Ascending aorta (tissue), 2 donors: ENCODE measurements around the gene GLT8D2. TPM values are rescaled to one million over a fixed set of nuclear protein-coding genes. Genes with fewer than 3 reads are reported as not detected.
"Not testable (repeated sequence)": the region's sequence is repeated elsewhere in the genome, so short reads cannot be mapped to it uniquely, and the experiment has no call there.

ENCODE experiments used
- DNase-seq, 2 donors: peaks; one replicate each; pipeline ENCODE4 v3.0.0-alpha.2; 2019; ENCODE audit warnings: low spot score in 2 of 2
- H3K27ac ChIP-seq, 2 donors: fragments of 200-600 bp; sonication (generic); one replicate each; pipeline ENCODE4 v1.5.1; 2016 to 2017; ENCODE audit warnings: mild to moderate bottlenecking in 1 of 2
- H3K27me3 ChIP-seq: fragments of 200-600 bp; sonication (generic); one replicate; pipeline ENCODE4 v1.5.1; 2017
- H3K36me3 ChIP-seq, 2 donors: fragments of 200-600 bp; sonication (generic); one replicate each; pipeline ENCODE4 v1.5.1; 2016
- H3K4me1 ChIP-seq, 2 donors: fragments of 200-600 bp; sonication (generic); one replicate each; pipeline ENCODE4 v1.5.1; 2016 to 2017; ENCODE audit warnings: mild to moderate bottlenecking in 1 of 2
- H3K4me3 ChIP-seq, 2 donors: fragments of 200-600 bp; sonication (generic); one replicate each; pipeline ENCODE4 v1.5.1; 2016 to 2017; ENCODE audit warnings: mild to moderate bottlenecking in 1 of 2
- H3K9me3 ChIP-seq, 2 donors: fragments of 200-600 bp; sonication (generic); one replicate each; pipeline ENCODE4 v1.5.1; 2016
- intact Hi-C: fragments of 100-400 bp; cut with DNase I; formaldehyde crosslinking; loops from one replicate; pipeline ENCODE4 v1.15.1; 2023
- total RNA-seq: library from RNA; depleted of rRNA; stranded (reverse); fragments of >200 nt; gene quantifications from one replicate; pipeline ENCODE4 v1.1.0, GENCODE V29; 2016
- TF ChIP-seq, protein P1 (sequence below), 3 experiments: fragments of 200-600 bp in 2 of 3; fragments of 450-650 bp in 1 of 3; sonication (generic) in 2 of 3; IDR thresholded peaks; one replicate each; pipeline ENCODE4 v1.5.1; 2016 to 2019; ENCODE audit warnings: antibody characterized with exemption in 3 of 3, mild to moderate bottlenecking in 1 of 3, moderate library complexity in 1 of 3

The GLT8D2 gene
- total RNA-seq, 1 donor from 2014 or later, result 72.3 TPM

DNA sequence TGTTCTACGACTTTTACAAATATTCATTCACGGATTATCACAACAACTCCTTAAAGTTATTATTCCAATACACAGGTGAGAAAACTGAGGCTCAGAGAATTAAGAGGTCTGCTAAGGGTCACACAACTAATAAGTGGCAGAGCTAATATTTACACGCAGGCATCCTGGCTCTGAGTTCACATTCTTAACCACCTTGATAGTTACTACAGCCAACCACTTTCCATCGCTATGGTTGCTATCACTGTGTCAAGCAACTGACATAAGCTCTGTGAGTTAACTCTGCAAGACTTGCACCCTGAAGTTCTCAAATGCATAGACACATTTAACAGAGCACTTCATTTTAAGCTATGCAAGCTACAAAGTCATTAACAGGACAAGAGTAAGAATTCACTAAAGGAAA is 3.7 kb downstream of the GLT8D2 start:
- intact Hi-C loops, result no loop called here
- Histone ChIP-seq H3K9me3 (no peaks in the 10 kb centered on the region), H3K4me3 (no peak overlapping the region), H3K36me3 (no peaks in the 10 kb centered on the region), H3K27ac (peak overlapping the region; percentile 79 to 81), H3K27me3 (no peaks in the 10 kb centered on the region), H3K4me1 (peaks cover 7 to 30% of the 10 kb centered on the region in 2 donors)
- TF ChIP-seq, protein P1, sequence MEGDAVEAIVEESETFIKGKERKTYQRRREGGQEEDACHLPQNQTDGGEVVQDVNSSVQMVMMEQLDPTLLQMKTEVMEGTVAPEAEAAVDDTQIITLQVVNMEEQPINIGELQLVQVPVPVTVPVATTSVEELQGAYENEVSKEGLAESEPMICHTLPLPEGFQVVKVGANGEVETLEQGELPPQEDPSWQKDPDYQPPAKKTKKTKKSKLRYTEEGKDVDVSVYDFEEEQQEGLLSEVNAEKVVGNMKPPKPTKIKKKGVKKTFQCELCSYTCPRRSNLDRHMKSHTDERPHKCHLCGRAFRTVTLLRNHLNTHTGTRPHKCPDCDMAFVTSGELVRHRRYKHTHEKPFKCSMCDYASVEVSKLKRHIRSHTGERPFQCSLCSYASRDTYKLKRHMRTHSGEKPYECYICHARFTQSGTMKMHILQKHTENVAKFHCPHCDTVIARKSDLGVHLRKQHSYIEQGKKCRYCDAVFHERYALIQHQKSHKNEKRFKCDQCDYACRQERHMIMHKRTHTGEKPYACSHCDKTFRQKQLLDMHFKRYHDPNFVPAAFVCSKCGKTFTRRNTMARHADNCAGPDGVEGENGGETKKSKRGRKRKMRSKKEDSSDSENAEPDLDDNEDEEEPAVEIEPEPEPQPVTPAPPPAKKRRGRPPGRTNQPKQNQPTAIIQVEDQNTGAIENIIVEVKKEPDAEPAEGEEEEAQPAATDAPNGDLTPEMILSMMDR (IDR thresholded peaks at IDR 0.05), result no peak
- no peak for DNase-seq

DNA sequence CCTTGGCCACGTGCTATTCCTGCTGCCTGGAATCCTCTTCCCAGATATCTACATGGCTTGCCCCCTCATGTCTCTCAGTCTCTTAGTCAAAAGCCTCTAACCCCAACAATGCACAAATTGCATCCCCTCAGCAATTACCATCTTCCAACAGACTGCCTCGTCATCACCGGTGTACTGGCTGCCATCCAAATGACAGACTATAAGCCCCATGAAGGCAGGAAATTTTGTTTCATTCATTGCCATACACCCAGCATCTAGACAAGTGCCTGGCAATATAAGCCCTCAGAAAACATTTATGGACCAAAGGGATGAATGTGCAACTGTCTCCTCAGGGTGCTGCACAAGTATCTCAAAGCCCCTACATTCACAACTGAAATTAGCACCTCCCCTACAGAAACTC is 5.8 kb downstream of the GLT8D2 start:
- intact Hi-C loops, result no loop called here
- TF ChIP-seq, protein P1 (IDR thresholded peaks at IDR 0.05), result no peak
- H3K27ac ChIP-seq, result no peak overlapping the region

DNA sequence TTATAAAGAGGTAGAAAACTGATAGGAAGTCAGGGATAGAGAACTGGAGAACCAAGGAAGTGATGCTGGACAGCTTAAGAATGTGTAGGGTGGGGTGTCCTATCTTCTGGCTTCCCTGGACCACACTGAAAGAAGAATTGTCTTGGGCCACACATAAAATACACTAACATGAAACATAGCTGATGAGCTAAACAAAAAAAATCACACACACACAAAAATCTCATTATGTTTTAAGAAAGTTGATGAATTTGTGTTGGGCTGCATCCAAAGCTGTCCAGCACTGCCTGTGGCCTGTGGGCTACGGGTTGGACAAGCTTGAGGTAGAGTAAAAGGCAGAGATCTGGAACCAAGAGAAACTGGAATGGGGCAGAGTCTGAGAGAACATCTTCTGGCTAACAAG is 7.4 kb downstream of the GLT8D2 start:
- no peaks in the 10 kb centered on the region for H3K9me3 ChIP-seq
- no peaks in the 10 kb centered on the region for H3K27me3 ChIP-seq
- intact Hi-C loops, result no loop called here
- no peak overlapping the region for H3K27ac ChIP-seq
- TF ChIP-seq, protein P1 (IDR thresholded peaks at IDR 0.05), result no peak
- peaks cover 7 to 17% of the 10 kb centered on the region in 2 donors for H3K4me1 ChIP-seq
- H3K36me3 ChIP-seq, result no peaks in the 10 kb centered on the region
- DNase-seq, result no peak
- H3K4me3 ChIP-seq, result no peak overlapping the region

More for the DNA sequence above, 5.8 kb downstream of the GLT8D2 start:
- no peaks in the 10 kb centered on the region for H3K9me3 ChIP-seq
- no peaks in the 10 kb centered on the region for H3K36me3 ChIP-seq
- peaks cover 7 to 26% of the 10 kb centered on the region in 2 donors for H3K4me1 ChIP-seq
- no peak for DNase-seq
- H3K4me3 ChIP-seq, result no peak overlapping the region
- no peaks in the 10 kb centered on the region for H3K27me3 ChIP-seq

DNA sequence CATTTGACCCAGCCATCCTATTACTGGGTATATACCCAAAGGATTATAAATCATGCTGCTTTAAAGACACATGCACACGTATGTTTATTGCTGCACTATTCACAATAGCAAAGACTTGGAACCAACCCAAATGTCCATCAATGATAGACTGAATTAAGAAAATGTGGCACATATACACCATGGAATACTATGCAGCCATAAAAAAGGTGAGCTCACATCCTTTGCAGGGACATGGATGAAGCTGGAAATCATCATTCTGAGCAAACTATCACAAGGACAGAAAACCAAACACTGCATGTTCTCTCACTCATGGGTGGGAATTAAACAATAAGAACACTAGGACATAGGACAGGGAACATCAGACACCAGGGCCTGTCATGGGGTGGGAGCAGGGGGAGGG is 10.2 kb downstream of the GLT8D2 start:
- H3K36me3 ChIP-seq, intact Hi-C loops: not testable (repeated sequence)

DNA sequence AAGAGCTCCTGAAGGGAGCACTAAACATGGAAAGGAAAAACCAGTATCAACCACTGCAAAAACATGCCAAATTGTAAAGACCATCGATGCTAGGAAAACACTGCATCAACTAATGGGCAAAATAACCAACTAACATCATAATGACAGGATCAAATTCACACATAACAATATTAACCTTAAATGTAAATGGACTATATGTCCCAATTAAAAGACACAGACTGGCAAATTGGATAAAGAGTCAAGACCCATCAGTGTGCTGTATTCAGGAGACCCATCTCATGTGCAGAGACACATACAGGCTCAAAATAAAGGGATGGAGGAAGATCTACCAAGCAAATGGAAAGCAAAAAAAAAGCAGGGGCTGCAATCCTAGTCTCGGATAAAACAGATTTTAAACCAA is 13.8 kb downstream of the GLT8D2 start:
- DNase-seq, H3K9me3 ChIP-seq, H3K27me3 ChIP-seq, H3K4me1 ChIP-seq, H3K4me3 ChIP-seq, H3K27ac ChIP-seq, intact Hi-C loops, H3K36me3 ChIP-seq: not testable (repeated sequence)

More for the DNA sequence above, 10.2 kb downstream of the GLT8D2 start:
- DNase-seq, H3K27ac ChIP-seq, H3K9me3 ChIP-seq, H3K27me3 ChIP-seq, H3K4me3 ChIP-seq, H3K4me1 ChIP-seq: not testable (repeated sequence)

DNA sequence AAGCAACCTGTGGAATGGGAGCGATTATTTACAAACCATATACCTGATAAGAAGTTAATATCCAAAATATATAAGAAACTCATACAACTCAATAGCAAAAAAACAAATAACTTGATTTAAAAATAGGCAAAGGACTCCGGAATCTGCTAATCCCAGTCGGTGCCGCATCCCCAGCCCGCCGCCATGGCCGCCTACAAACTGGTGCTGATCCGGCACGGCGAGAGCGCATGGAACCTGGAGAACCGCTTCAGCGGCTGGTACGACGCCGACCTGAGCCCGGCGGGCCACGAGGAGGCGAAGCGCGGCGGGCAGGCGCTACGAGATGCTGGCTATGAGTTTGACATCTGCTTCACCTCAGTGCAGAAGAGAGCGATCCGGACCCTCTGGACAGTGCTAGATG is 19.4 kb downstream of the GLT8D2 start:
- H3K9me3 ChIP-seq, H3K36me3 ChIP-seq, H3K4me1 ChIP-seq, intact Hi-C loops, DNase-seq, H3K4me3 ChIP-seq, H3K27me3 ChIP-seq, H3K27ac ChIP-seq: not testable (repeated sequence)

DNA sequence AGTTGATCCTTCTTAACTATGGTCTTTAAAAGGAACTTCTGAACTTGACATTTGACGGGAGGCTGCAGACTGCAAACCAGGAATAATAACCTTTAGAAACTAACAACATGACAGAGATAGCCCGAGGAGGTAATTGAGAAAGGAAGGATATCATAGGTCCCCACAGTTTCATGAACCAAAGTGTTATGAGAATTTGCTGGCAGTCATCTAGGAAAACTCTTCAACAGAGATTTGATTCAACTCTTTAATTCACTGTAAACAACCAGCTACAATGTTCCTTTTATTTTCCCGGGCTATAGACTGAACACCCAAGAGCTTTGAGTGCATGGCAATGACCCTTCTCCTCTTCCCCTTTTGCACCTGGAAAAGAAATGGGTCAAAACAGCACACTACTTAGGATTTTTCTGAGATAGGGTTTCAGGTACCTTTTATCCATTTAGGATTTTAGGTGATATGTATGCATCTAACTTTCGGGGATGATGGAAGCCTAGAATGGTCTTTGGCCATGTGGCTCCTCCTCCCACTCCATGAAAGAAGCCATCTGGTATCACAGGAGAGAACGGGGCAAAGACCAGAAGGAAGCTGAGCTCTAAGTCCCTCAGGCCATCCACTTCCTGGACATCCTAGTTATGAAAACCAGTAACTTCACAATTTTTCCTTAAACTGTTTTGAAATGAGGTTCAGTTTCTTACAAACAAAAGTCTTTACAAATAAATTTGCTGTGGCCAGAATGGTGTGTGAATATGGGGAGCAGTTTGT is 23.0 kb downstream of the GLT8D2 start:
- DNase-seq, result no peak
- no peaks in the 10 kb centered on the region for H3K4me1 ChIP-seq
- H3K9me3 ChIP-seq, result no peaks in the 10 kb centered on the region
- intact Hi-C loops, result no loop called here
- no peak overlapping the region for H3K4me3 ChIP-seq
- H3K36me3 ChIP-seq, result no peaks in the 10 kb centered on the region
- no peak overlapping the region for H3K27ac ChIP-seq
- H3K27me3 ChIP-seq, result no peaks in the 10 kb centered on the region
- TF ChIP-seq, protein P1 (IDR thresholded peaks at IDR 0.05), result no peak
